H1 (cell line): Measurements from ENCODE around the gene REPIN1. TPM values are rescaled to one million over a fixed set of nuclear protein-coding genes. Genes with fewer than 3 reads are reported as not detected.

Experiments
- CTCF ChIA-PET: fragments of 300-600 bp; sonication (Branson Sonifier 250); formaldehyde crosslinking; loops from one replicate; lab custom pipeline; 2021; ENCODE audit not compliant: partially characterized antibody; lab: Charles Lee
- POLR2A ChIA-PET: fragments of 300-600 bp; sonication (Branson Sonifier 250); formaldehyde crosslinking; loops from one replicate; lab custom pipeline; 2021; ENCODE audit warnings: inconsistent platforms; ENCODE audit not compliant: partially characterized antibody; lab: Charles Lee
- DNase-seq, 2 experiments: peaks; one replicate each; pipeline versions ENCODE4 v3.0.0 to v3.0.0-alpha.2; 2010 to 2022; ENCODE audit warnings: low spot score in 2 of 2, low read depth in 1 of 2, mixed read lengths in 1 of 2
- FAIRE-seq: peaks from 2 replicates; lab custom pipeline; 2011; peaks lifted over from hg19 to GRCh38; lab: Jason Lieb, UNC
- H2AFZ ChIP-seq: 2 replicates; pipeline ENCODE4 v1.8.1; 2012; ENCODE audit warnings: low read length, inconsistent platforms
- H2AK5ac ChIP-seq: 2 replicates; pipeline ENCODE4 v1.6.1; 2013; ENCODE audit warnings: low read depth, low read length
- H2BK120ac ChIP-seq: replicated peaks from 2 replicates; pipeline ENCODE3; 2013; ENCODE audit warnings: low read depth, low read length, inconsistent platforms
- H2BK12ac ChIP-seq: 2 replicates; pipeline ENCODE4 v1.6.1; 2013; ENCODE audit warnings: low read depth, low read length
- H2BK15ac ChIP-seq: 2 replicates; pipeline ENCODE4 v1.6.1; 2013; ENCODE audit warnings: low read length
- H2BK20ac ChIP-seq: 2 replicates; pipeline ENCODE4 v1.6.1; 2013; ENCODE audit warnings: low read length
- H2BK5ac ChIP-seq: 2 replicates; pipeline ENCODE4 v1.6.1; 2013; ENCODE audit warnings: low read depth, low read length
- H3K14ac ChIP-seq: 2 replicates; pipeline ENCODE4 v1.6.1; 2013; ENCODE audit warnings: inconsistent platforms; ENCODE audit not compliant: insufficient read length
- H3K18ac ChIP-seq: 2 replicates; pipeline ENCODE4 v1.6.1; 2013; ENCODE audit warnings: low read length; ENCODE audit errors: extremely low read depth
- H3K23ac ChIP-seq: 2 replicates; pipeline ENCODE4 v1.6.1; 2013; ENCODE audit warnings: inconsistent platforms; ENCODE audit not compliant: insufficient read length
- H3K23me2 ChIP-seq: 2 replicates; pipeline ENCODE4 v1.6.1; 2013; ENCODE audit warnings: low read depth, low read length
- H3K27ac ChIP-seq: 2 replicates; pipeline ENCODE4 v1.6.1; 2011; ENCODE audit warnings: low read depth, low read length, inconsistent platforms
- H3K27me3 ChIP-seq, 4 experiments: replicated peaks in 1 of 4; 1 replicate in 1 of 4; 2 replicates in 3 of 4; pipeline versions ENCODE4 v1.6.1 to v1.8.1; 2011 to 2013; ENCODE audit warnings: low read length in 3 of 4, mild to moderate bottlenecking in 3 of 4, inconsistent platforms in 2 of 4, mixed read lengths in 2 of 4, moderate library complexity in 1 of 4; ENCODE audit not compliant: control insufficient read depth in 3 of 4, insufficient read depth in 3 of 4; ENCODE audit errors: extremely low read depth in 1 of 4
- H3K36me3 ChIP-seq, 4 experiments: 2 replicates each; pipeline versions ENCODE4 v1.6.1 to v1.8.1; 2011 to 2013; ENCODE audit warnings: mild to moderate bottlenecking in 4 of 4, low read length in 3 of 4, moderate library complexity in 2 of 4, control low read depth in 1 of 4, inconsistent platforms in 1 of 4; ENCODE audit not compliant: insufficient read depth in 4 of 4, control insufficient read depth in 2 of 4
- H3K4ac ChIP-seq: replicated peaks from 2 replicates; pipeline ENCODE3; 2013; ENCODE audit warnings: low read length, low read depth, mixed read lengths, inconsistent platforms; ENCODE audit not compliant: insufficient read length
- H3K4me1 ChIP-seq, 4 experiments: replicated peaks in 1 of 4; 1 replicate in 1 of 4; 2 replicates in 3 of 4; pipeline versions ENCODE4 v1.6.1 to v1.8.1; 2011 to 2013; ENCODE audit warnings: low read length in 3 of 4, inconsistent platforms in 2 of 4, mixed read lengths in 1 of 4; ENCODE audit not compliant: insufficient read depth in 4 of 4, control insufficient read depth in 3 of 4
- H3K4me2 ChIP-seq, 2 experiments: 2 replicates each; pipeline versions ENCODE4 v1.6.1 to v1.8.1; 2011 to 2013; ENCODE audit warnings: low read depth in 2 of 2, low read length in 2 of 2, control low read depth in 1 of 2, inconsistent platforms in 1 of 2, mild to moderate bottlenecking in 1 of 2; ENCODE audit not compliant: insufficient read depth in 1 of 2
- H3K4me3 ChIP-seq, 4 experiments: fragments of 200-600, 300-600 bp in 1 of 4; sonication (generic), shearing (Covaris generic), sonication (Bioruptor Twin) in 1 of 4; 2 replicates each; pipeline versions ENCODE4 v1.5.1 to v1.8.1; 2011 to 2016; ENCODE audit warnings: low read length in 4 of 4, low read depth in 3 of 4, control low read depth in 2 of 4, inconsistent platforms in 2 of 4, mild to moderate bottlenecking in 2 of 4, mixed read lengths in 1 of 4, moderate library complexity in 1 of 4; ENCODE audit not compliant: insufficient read depth in 2 of 4; ENCODE audit errors: extremely low read depth in 1 of 4
- H3K56ac ChIP-seq: replicated peaks from 2 replicates; pipeline ENCODE3; 2013; ENCODE audit warnings: low read depth, mild to moderate bottlenecking, mixed read lengths, low read length, inconsistent platforms; ENCODE audit not compliant: insufficient read length
- H3K79me1 ChIP-seq: 2 replicates; pipeline ENCODE4 v1.6.1; 2013; ENCODE audit warnings: low read depth, low read length, control low read depth
- H3K79me2 ChIP-seq, 2 experiments: 2 replicates each; pipeline versions ENCODE4 v1.6.1 to v1.8.1; 2012 to 2013; ENCODE audit warnings: low read length in 2 of 2, mild to moderate bottlenecking in 2 of 2, inconsistent platforms in 1 of 2; ENCODE audit not compliant: insufficient read depth in 2 of 2, control insufficient read depth in 1 of 2
- H3K9ac ChIP-seq, 4 experiments: replicated peaks in 1 of 4; 1 replicate in 1 of 4; 2 replicates in 3 of 4; pipeline versions ENCODE4 v1.6.1 to v1.8.1; 2011 to 2013; ENCODE audit warnings: low read depth in 3 of 4, low read length in 3 of 4, control low read depth in 2 of 4, mild to moderate bottlenecking in 2 of 4, moderate library complexity in 2 of 4, inconsistent platforms in 1 of 4; ENCODE audit errors: extremely low read depth in 1 of 4
- H3K9me3 ChIP-seq, 2 experiments: 2 replicates each; pipeline versions ENCODE4 v1.6.1 to v1.8.1; 2012 to 2013; ENCODE audit warnings: mild to moderate bottlenecking in 2 of 2, moderate library complexity in 2 of 2, control low read depth in 1 of 2, inconsistent platforms in 1 of 2, low read depth in 1 of 2, low read length in 1 of 2, mixed read lengths in 1 of 2; ENCODE audit not compliant: insufficient read depth in 2 of 2
- H4K20me1 ChIP-seq, 2 experiments: replicated peaks in 1 of 2; 2 replicates each; pipeline versions ENCODE3 to v1.8.1; 2011 to 2013; ENCODE audit warnings: inconsistent platforms in 2 of 2, low read length in 2 of 2, mild to moderate bottlenecking in 1 of 2; ENCODE audit not compliant: insufficient read depth in 2 of 2, control insufficient read depth in 1 of 2
- H4K5ac ChIP-seq: 2 replicates; pipeline ENCODE4 v1.6.1; 2013; ENCODE audit warnings: low read length, low read depth, mixed read lengths, inconsistent platforms; ENCODE audit not compliant: insufficient read length
- H4K8ac ChIP-seq: 2 replicates; pipeline ENCODE4 v1.8.0; 2013; ENCODE audit warnings: mild to moderate bottlenecking, moderate library complexity, low read length, inconsistent platforms; ENCODE audit not compliant: insufficient read depth; ENCODE audit errors: extremely low read depth
- H4K91ac ChIP-seq: replicated peaks from 2 replicates; pipeline ENCODE3; 2013; ENCODE audit warnings: low read length, mixed read lengths, inconsistent platforms; ENCODE audit not compliant: insufficient read length
- CBX8 ChIP-seq: fragments of 300-800, 300-1000 bp; sonication (generic); IDR thresholded peaks from 2 replicates; pipeline ENCODE4 v1.7.1; 2016; ENCODE audit warnings: low read depth, low read length, borderline replicate concordance
- EZH2 ChIP-seq: fragments of 200-600 bp; sonication (generic); IDR thresholded peaks from 2 replicates; pipeline ENCODE4 v1.7.1; 2012; ENCODE audit warnings: low read depth, mild to moderate bottlenecking, moderate library complexity, low read length, inconsistent platforms; ENCODE audit not compliant: severe bottlenecking
- JUN ChIP-seq: IDR thresholded peaks from 2 replicates; pipeline ENCODE4 v1.6.1; 2011; ENCODE audit warnings: low read depth, mild to moderate bottlenecking, improper control_type of control experiment, low read length
- KDM5A ChIP-seq: fragments of 200-600 bp; IDR thresholded peaks from 2 replicates; pipeline ENCODE4 v1.7.1; 2012; ENCODE audit warnings: mild to moderate bottlenecking, low read length, inconsistent platforms, mixed read lengths
- POU5F1 ChIP-seq: IDR thresholded peaks from 2 replicates; pipeline ENCODE4 v1.6.1; 2011; ENCODE audit warnings: low read depth, mild to moderate bottlenecking, low read length, moderate library complexity
- SUZ12 ChIP-seq: fragments of 200-600 bp; sonication (generic); IDR thresholded peaks from 2 replicates; pipeline ENCODE4 v1.6.1; 2012; ENCODE audit warnings: mild to moderate bottlenecking, inconsistent platforms, low read length, moderate library complexity, mixed read lengths
- WGBS, 2 experiments: shearing (Covaris generic) in 1 of 2; methylation state at CpG; one replicate each; pipeline versions ENCODE4 v1.1.6 to v1.1.7; 2013 to 2015; ENCODE audit warnings: low lambda C conversion rate in 2 of 2, mixed read lengths in 2 of 2, inconsistent platforms in 1 of 2, low coverage in 1 of 2, missing lambda C conversion rate in 1 of 2; ENCODE audit not compliant: insufficient replicate concordance in 2 of 2, insufficient coverage in 1 of 2, insufficient read length in 1 of 2; ENCODE audit errors: extremely low coverage in 1 of 2, missing lambda C conversion rate in 1 of 2; 5-methylcytosine and 5-hydroxymethylcytosine counted together
- polyA plus RNA-seq, 7 experiments: library from polyadenylated mRNA; depleted of rRNA in 3 of 7; stranded (reverse) in 5 of 7; unstranded in 2 of 7; fragments of >200 nt in 5 of 7; fragments of 200-250 nt in 2 of 7; gene quantifications; 1 replicate in 5 of 7; 2 replicates in 1 of 7; 4 replicates in 1 of 7; pipeline versions ENCODE4 v1.2.1 to v1.2.3, GENCODE V29; 2011 to 2013; ENCODE audit warnings: missing spikeins in 2 of 7, mixed read lengths in 2 of 7
- total RNA-seq: library from RNA; stranded (reverse); fragmentation: NEBNext Ultra II Directional; extraction: Animal tissue kit (Norgen Biotek cat#: 25700); gene quantifications from 2 replicates; pipeline ENCODE4 v1.2.1, GENCODE V29; 2021
- TF ChIP-seq, protein P1 (sequence below): IDR thresholded peaks from 2 replicates; pipeline ENCODE4 v1.6.1; 2012; ENCODE audit warnings: low read length, inconsistent platforms
- TF ChIP-seq, protein P2 (sequence below), 3 experiments: IDR thresholded peaks; 1 replicate in 2 of 3; 2 replicates in 1 of 3; pipeline versions ENCODE4 v1.5.1 to v1.6.1; 2011; ENCODE audit warnings: low read length in 3 of 3, mild to moderate bottlenecking in 3 of 3, inconsistent platforms in 2 of 3, low read depth in 1 of 3, moderate library complexity in 1 of 3; ENCODE audit not compliant: insufficient read depth in 1 of 3; ENCODE audit errors: control extremely low read depth in 1 of 3

The REPIN1 gene
- total and polyA plus RNA-seq, 2 of the 8 experiments (the other 6 are each of a cell fraction or from before 2014, with no cell fraction given): 98.6 to 125 TPM

DNA sequence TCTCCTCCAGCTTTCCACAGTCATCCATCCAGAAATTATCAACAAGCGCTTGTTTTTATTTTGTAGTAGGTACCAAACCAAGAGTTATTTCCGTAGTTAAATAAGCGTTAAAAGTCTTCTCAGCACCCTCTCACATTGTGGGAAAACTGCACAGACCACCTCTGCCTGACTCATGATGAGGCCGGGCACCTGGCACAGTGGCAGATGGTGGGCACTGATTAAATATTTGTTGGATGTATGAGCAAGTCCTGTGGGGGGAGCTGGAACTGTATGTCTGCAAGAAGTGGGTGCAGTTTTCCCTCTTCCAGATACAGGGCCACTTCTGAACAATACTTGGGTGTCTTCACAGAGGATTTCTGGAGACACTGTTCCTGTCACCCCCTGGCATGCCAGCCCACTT, 5.3 kb upstream of the REPIN1 start:
- Histone ChIP-seq H3K23me2 (peaks cover 14% of the 10 kb centered on the region; the same call in 1 of the 2 replicates), H3K27me3 (no peaks in the 10 kb centered on the region; a peak in 1 of 7 replicates), H2BK20ac (no peak overlapping the region), H2AK5ac (no peak overlapping the region), H4K91ac (no peak overlapping the region), H3K14ac (no peak overlapping the region), H3K79me2 (no peaks in the 10 kb centered on the region), H3K23ac (no peak overlapping the region), H3K4me2 (no peak overlapping the region), H2BK15ac (no peak overlapping the region; the same call in 1 of the 2 replicates), H2AFZ (no peak overlapping the region), H3K56ac (no peak overlapping the region), H3K9me3 (no peaks in the 10 kb centered on the region), H2BK120ac (no peak overlapping the region), H2BK5ac (no peak overlapping the region), H3K79me1 (no peaks in the 10 kb centered on the region; the same call in 1 of the 2 replicates), H3K4me1 (peaks cover 14 to 21% (median 15%) of the 10 kb centered on the region in 4 experiments), H4K20me1 (peaks cover 0 to 5% of the 10 kb centered on the region in 2 experiments), H3K9ac (no peak overlapping the region), H2BK12ac (no peak overlapping the region), H4K5ac (no peak overlapping the region), H3K4ac (no peak overlapping the region), H3K4me3 (no peak overlapping the region), H4K8ac (no peak overlapping the region), H3K18ac (no peak overlapping the region), H3K36me3 (no peaks in the 10 kb centered on the region), H3K27ac (no peak overlapping the region)
- POLR2A ChIA-PET: interaction anchor here (1.0 to 3.8 kb wide), 6 partner anchors 9 to 48 kb away, joined by 3 to 43 read pairs (median 6); no protein-coding TSS in a partner anchor
- FAIRE-seq: no peak
- CTCF ChIA-PET: interaction anchor here (1.0 to 1.9 kb wide), 6 partner anchors 9 to 511 kb away, joined by 3 to 5 read pairs (median 4); no protein-coding TSS in a partner anchor
- 99% methylated on average over 4 of the region's 4 CpGs; no CpG with 5 or more reads in 1 of the 2 experiments for WGBS, 2 experiments
- no peak for DNase-seq
- TF ChIP-seq EZH2 (no peak), CBX8 (no peak), SUZ12 (no peak), POU5F1 (no peak), KDM5A (no peak), JUN (no peak)
- TF ChIP-seq, protein P1, sequence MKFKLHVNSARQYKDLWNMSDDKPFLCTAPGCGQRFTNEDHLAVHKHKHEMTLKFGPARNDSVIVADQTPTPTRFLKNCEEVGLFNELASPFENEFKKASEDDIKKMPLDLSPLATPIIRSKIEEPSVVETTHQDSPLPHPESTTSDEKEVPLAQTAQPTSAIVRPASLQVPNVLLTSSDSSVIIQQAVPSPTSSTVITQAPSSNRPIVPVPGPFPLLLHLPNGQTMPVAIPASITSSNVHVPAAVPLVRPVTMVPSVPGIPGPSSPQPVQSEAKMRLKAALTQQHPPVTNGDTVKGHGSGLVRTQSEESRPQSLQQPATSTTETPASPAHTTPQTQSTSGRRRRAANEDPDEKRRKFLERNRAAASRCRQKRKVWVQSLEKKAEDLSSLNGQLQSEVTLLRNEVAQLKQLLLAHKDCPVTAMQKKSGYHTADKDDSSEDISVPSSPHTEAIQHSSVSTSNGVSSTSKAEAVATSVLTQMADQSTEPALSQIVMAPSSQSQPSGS: no peak
- TF ChIP-seq, protein P2, sequence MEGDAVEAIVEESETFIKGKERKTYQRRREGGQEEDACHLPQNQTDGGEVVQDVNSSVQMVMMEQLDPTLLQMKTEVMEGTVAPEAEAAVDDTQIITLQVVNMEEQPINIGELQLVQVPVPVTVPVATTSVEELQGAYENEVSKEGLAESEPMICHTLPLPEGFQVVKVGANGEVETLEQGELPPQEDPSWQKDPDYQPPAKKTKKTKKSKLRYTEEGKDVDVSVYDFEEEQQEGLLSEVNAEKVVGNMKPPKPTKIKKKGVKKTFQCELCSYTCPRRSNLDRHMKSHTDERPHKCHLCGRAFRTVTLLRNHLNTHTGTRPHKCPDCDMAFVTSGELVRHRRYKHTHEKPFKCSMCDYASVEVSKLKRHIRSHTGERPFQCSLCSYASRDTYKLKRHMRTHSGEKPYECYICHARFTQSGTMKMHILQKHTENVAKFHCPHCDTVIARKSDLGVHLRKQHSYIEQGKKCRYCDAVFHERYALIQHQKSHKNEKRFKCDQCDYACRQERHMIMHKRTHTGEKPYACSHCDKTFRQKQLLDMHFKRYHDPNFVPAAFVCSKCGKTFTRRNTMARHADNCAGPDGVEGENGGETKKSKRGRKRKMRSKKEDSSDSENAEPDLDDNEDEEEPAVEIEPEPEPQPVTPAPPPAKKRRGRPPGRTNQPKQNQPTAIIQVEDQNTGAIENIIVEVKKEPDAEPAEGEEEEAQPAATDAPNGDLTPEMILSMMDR (IDR thresholded peaks at IDR 0.05; ENCODE audit: control extremely low read depth in 1 of 3, insufficient read depth in 1 of 3, low read depth in 1 of 3, low read length in 3 of 3): no peak
